H1 (cell line): ENCODE measurements around the gene COPG1. TPM values are rescaled to one million over a fixed set of nuclear protein-coding genes. Genes with fewer than 3 reads are reported as not detected.

Experiments
- CBX8 ChIP-seq: fragments of 300-800, 300-1000 bp; sonication (generic); IDR thresholded peaks from 2 replicates; pipeline ENCODE4 v1.7.1; 2016; ENCODE audit warnings: low read depth, low read length, borderline replicate concordance
- HDAC6 ChIP-seq: IDR thresholded peaks from one replicate; pipeline ENCODE4 v1.7.1; 2012; ENCODE audit warnings: low read depth, mild to moderate bottlenecking, inconsistent platforms, low read length, moderate library complexity
- JUN ChIP-seq: IDR thresholded peaks from 2 replicates; pipeline ENCODE4 v1.6.1; 2011; ENCODE audit warnings: low read depth, mild to moderate bottlenecking, improper control_type of control experiment, low read length
- KDM1A ChIP-seq: fragments of 200-600, 300-600 bp; sonication (generic); IDR thresholded peaks from 2 replicates; pipeline ENCODE4 v1.7.1; 2016; ENCODE audit warnings: mild to moderate bottlenecking, low read length, borderline replicate concordance
- PHF8 ChIP-seq: fragments of 200-600 bp; sonication (generic); conservative IDR thresholded peaks from 2 replicates; pipeline ENCODE4 v1.7.1; 2012; ENCODE audit warnings: low read depth, mild to moderate bottlenecking, inconsistent platforms, low read length, moderate library complexity
- POU5F1 ChIP-seq: IDR thresholded peaks from 2 replicates; pipeline ENCODE4 v1.6.1; 2011; ENCODE audit warnings: low read depth, mild to moderate bottlenecking, low read length, moderate library complexity
- SAP30 ChIP-seq: fragments of 300-600 bp; sonication (generic); IDR thresholded peaks from 2 replicates; pipeline ENCODE4 v1.7.1; 2012; ENCODE audit warnings: low read length, moderate library complexity, mild to moderate bottlenecking, inconsistent platforms; ENCODE audit not compliant: insufficient read depth, insufficient replicate concordance
- TAF1 ChIP-seq: IDR thresholded peaks from 2 replicates; pipeline ENCODE4 v1.6.1; 2011; ENCODE audit warnings: mild to moderate bottlenecking, low read depth, low read length
- TEAD4 ChIP-seq: IDR thresholded peaks from 2 replicates; pipeline ENCODE4 v1.6.1; 2012; ENCODE audit warnings: low read depth, low read length, inconsistent platforms, mixed read lengths
- polyA plus RNA-seq, 7 experiments: library from polyadenylated mRNA; depleted of rRNA in 3 of 7; stranded (reverse) in 5 of 7; unstranded in 2 of 7; fragments of >200 nt in 5 of 7; fragments of 200-250 nt in 2 of 7; gene quantifications; 1 replicate in 5 of 7; 2 replicates in 1 of 7; 4 replicates in 1 of 7; pipeline versions ENCODE4 v1.2.1 to v1.2.3, GENCODE V29; 2011 to 2013; ENCODE audit warnings: missing spikeins in 2 of 7, mixed read lengths in 2 of 7
- total RNA-seq: library from RNA; stranded (reverse); fragmentation: NEBNext Ultra II Directional; extraction: Animal tissue kit (Norgen Biotek cat#: 25700); gene quantifications from 2 replicates; pipeline ENCODE4 v1.2.1, GENCODE V29; 2021
- TF ChIP-seq, protein P1 (sequence below): fragments of 300-600 bp; sonication (generic); IDR thresholded peaks from 2 replicates; pipeline ENCODE4 v1.7.1; 2012; ENCODE audit warnings: low read length, moderate library complexity, mild to moderate bottlenecking, inconsistent platforms; ENCODE audit not compliant: insufficient replicate concordance

Gene COPG1
- total and polyA plus RNA-seq, 2 of the 8 experiments (the other 6 are each of a cell fraction or from before 2014, with no cell fraction given), result 52.7 to 106 TPM

DNA sequence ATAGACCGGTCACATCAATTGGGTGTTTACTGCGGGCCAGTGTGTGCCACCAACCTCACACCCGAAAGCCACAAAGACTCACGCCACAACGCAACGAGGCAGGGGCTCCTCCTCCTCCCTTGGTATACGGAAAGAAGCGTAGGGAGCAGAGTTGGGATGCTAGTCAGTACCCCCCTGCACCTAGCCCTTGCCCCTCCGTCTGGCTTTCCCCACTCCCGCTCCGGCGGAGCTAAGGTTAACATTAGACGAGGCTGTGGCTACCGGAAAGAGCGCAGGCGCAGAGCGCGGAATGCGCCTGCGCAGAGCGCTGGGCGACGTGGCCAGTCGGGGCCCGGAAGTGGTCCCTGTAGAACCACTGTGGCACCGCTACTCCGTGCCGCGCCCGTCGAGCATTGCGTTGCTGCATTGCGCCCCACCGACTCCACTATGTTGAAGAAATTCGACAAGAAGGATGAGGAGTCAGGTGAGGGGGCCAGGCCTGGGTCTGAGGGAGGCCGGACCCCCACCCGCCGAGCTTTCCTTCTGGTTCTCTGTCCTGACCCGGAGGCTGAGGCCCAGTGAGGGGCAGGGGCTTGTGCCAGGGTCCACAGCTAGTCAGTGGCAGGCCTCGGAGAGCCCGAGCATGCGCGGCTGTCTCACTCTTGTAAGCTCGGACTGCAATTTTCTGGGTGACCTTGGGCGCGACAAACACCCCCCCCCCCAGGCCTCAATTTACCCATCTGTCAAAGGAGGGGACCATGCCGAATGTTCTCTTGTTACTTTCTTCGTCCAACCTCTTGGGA lies at the start of gene COPG1 (continued):
- TF ChIP-seq, protein P1, sequence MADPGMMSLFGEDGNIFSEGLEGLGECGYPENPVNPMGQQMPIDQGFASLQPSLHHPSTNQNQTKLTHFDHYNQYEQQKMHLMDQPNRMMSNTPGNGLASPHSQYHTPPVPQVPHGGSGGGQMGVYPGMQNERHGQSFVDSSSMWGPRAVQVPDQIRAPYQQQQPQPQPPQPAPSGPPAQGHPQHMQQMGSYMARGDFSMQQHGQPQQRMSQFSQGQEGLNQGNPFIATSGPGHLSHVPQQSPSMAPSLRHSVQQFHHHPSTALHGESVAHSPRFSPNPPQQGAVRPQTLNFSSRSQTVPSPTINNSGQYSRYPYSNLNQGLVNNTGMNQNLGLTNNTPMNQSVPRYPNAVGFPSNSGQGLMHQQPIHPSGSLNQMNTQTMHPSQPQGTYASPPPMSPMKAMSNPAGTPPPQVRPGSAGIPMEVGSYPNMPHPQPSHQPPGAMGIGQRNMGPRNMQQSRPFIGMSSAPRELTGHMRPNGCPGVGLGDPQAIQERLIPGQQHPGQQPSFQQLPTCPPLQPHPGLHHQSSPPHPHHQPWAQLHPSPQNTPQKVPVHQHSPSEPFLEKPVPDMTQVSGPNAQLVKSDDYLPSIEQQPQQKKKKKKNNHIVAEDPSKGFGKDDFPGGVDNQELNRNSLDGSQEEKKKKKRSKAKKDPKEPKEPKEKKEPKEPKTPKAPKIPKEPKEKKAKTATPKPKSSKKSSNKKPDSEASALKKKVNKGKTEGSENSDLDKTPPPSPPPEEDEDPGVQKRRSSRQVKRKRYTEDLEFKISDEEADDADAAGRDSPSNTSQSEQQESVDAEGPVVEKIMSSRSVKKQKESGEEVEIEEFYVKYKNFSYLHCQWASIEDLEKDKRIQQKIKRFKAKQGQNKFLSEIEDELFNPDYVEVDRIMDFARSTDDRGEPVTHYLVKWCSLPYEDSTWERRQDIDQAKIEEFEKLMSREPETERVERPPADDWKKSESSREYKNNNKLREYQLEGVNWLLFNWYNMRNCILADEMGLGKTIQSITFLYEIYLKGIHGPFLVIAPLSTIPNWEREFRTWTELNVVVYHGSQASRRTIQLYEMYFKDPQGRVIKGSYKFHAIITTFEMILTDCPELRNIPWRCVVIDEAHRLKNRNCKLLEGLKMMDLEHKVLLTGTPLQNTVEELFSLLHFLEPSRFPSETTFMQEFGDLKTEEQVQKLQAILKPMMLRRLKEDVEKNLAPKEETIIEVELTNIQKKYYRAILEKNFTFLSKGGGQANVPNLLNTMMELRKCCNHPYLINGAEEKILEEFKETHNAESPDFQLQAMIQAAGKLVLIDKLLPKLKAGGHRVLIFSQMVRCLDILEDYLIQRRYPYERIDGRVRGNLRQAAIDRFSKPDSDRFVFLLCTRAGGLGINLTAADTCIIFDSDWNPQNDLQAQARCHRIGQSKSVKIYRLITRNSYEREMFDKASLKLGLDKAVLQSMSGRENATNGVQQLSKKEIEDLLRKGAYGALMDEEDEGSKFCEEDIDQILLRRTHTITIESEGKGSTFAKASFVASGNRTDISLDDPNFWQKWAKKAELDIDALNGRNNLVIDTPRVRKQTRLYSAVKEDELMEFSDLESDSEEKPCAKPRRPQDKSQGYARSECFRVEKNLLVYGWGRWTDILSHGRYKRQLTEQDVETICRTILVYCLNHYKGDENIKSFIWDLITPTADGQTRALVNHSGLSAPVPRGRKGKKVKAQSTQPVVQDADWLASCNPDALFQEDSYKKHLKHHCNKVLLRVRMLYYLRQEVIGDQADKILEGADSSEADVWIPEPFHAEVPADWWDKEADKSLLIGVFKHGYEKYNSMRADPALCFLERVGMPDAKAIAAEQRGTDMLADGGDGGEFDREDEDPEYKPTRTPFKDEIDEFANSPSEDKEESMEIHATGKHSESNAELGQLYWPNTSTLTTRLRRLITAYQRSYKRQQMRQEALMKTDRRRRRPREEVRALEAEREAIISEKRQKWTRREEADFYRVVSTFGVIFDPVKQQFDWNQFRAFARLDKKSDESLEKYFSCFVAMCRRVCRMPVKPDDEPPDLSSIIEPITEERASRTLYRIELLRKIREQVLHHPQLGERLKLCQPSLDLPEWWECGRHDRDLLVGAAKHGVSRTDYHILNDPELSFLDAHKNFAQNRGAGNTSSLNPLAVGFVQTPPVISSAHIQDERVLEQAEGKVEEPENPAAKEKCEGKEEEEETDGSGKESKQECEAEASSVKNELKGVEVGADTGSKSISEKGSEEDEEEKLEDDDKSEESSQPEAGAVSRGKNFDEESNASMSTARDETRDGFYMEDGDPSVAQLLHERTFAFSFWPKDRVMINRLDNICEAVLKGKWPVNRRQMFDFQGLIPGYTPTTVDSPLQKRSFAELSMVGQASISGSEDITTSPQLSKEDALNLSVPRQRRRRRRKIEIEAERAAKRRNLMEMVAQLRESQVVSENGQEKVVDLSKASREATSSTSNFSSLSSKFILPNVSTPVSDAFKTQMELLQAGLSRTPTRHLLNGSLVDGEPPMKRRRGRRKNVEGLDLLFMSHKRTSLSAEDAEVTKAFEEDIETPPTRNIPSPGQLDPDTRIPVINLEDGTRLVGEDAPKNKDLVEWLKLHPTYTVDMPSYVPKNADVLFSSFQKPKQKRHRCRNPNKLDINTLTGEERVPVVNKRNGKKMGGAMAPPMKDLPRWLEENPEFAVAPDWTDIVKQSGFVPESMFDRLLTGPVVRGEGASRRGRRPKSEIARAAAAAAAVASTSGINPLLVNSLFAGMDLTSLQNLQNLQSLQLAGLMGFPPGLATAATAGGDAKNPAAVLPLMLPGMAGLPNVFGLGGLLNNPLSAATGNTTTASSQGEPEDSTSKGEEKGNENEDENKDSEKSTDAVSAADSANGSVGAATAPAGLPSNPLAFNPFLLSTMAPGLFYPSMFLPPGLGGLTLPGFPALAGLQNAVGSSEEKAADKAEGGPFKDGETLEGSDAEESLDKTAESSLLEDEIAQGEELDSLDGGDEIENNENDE, result no peak
- TF ChIP-seq JUN (no peak), TAF1 (peak; percentile 87), PHF8 (peak; percentile 94), POU5F1 (no peak), CBX8 (no peak), TEAD4 (no peak), SAP30 (no peak), KDM1A (no peak), HDAC6 (no peak)
